Smooth muscle cell (in vitro differentiated cells): ENCODE data around the gene TCHHL1. TPM values are rescaled to one million over a fixed set of nuclear protein-coding genes. Genes with fewer than 3 reads are reported as not detected.

ENCODE experiments used
- DNase-seq: peaks from one replicate; lab custom pipeline; 2025; ENCODE audit not compliant: unreplicated experiment; lab: John Stamatoyannopoulos, UW
- H2AFZ ChIP-seq: fragments of 200-600 bp; sonication (generic); 2 replicates; pipeline ENCODE4 v1.6.0; 2016; ENCODE audit warnings: antibody characterized with exemption, low read depth, mild to moderate bottlenecking
- H3F3A ChIP-seq: fragments of 200-600 bp; sonication (generic); 2 replicates; pipeline ENCODE4 v1.6.0; 2017; ENCODE audit warnings: antibody characterized with exemption, low read depth
- H3K27ac ChIP-seq: fragments of 200-600 bp; sonication (generic); 2 replicates; pipeline ENCODE4 v1.5.1; 2016; ENCODE audit warnings: low read depth, mild to moderate bottlenecking
- H3K27me3 ChIP-seq: fragments of 200-600 bp; sonication (generic); 2 replicates; pipeline ENCODE4 v1.6.1; 2016; ENCODE audit warnings: low read depth, mild to moderate bottlenecking
- H3K36me3 ChIP-seq: fragments of 200-600 bp; sonication (generic); 2 replicates; pipeline ENCODE4 v1.5.1; 2016; ENCODE audit warnings: low read depth
- H3K4me1 ChIP-seq: fragments of 200-600 bp; sonication (generic); 2 replicates; pipeline ENCODE4 v1.5.1; 2016; ENCODE audit warnings: low read depth
- H3K4me2 ChIP-seq: fragments of 200-600 bp; sonication (generic); 2 replicates; pipeline ENCODE4 v1.6.0; 2016; ENCODE audit warnings: mild to moderate bottlenecking
- H3K4me3 ChIP-seq: fragments of 200-600 bp; sonication (generic); 2 replicates; pipeline ENCODE4 v1.5.1; 2016; ENCODE audit warnings: mild to moderate bottlenecking
- H3K79me2 ChIP-seq: fragments of 200-600 bp; sonication (generic); 2 replicates; pipeline ENCODE4 v1.6.0; 2016; ENCODE audit warnings: low read depth, mild to moderate bottlenecking
- H3K9ac ChIP-seq: fragments of 200-600 bp; sonication (generic); 2 replicates; pipeline ENCODE4 v1.6.0; 2016; ENCODE audit warnings: low read depth
- H3K9me3 ChIP-seq: fragments of 200-600 bp; sonication (generic); replicated peaks from 2 replicates; pipeline ENCODE4 v1.5.1; 2016; ENCODE audit warnings: low read depth
- H4K20me1 ChIP-seq: fragments of 200-600 bp; sonication (generic); 2 replicates; pipeline ENCODE4 v1.6.0; 2016; ENCODE audit warnings: low read depth
- WGBS: methylation state at CpG from one replicate; pipeline ENCODE4 v1.1.7; 2016; ENCODE audit warnings: low lambda C conversion rate; 5-methylcytosine and 5-hydroxymethylcytosine counted together
- polyA plus RNA-seq: library from polyadenylated mRNA; unstranded; fragments of >200 nt; fragmentation: Nextera tagmentation; extraction: Ambion mirVana; gene quantifications from 2 replicates; pipeline ENCODE4 v1.2.1, GENCODE V29; 2016
- small RNA-seq: library from RNA; depleted of rRNA; stranded (forward); fragments of <200 nt; gene quantifications from one replicate; pipeline ENCODE3, GENCODE V24; 2014
- total RNA-seq: library from RNA; depleted of rRNA; stranded (reverse); fragments of >200 nt; gene quantifications from 2 replicates; pipeline ENCODE4 v1.2.3, GENCODE V29; 2014
- TF ChIP-seq, protein P1 (sequence below): fragments of 200-600 bp; sonication (generic); IDR thresholded peaks from 2 replicates; pipeline ENCODE4 v1.5.1; 2017; ENCODE audit warnings: borderline replicate concordance, mild to moderate bottlenecking, antibody characterized with exemption; ENCODE audit not compliant: insufficient read depth, poor library complexity, severe bottlenecking

Gene TCHHL1
- total and polyA plus RNA-seq, 2 experiments from 2014 or later, result not detected

- Histone ChIP-seq H4K20me1 (peaks cover 35% of the 10 kb centered on the region), H3K79me2 (peaks cover 42% of the 10 kb centered on the region), H3K4me3 (peak overlapping the region; percentile 71), H3K27ac (peak overlapping the region; percentile 97), H2AFZ (no peak overlapping the region), H3K4me2 (peak overlapping the region; percentile 89), H3K27me3 (no peaks in the 10 kb centered on the region), H3K9ac (peak overlapping the region; percentile 10), H3K9me3 (no peaks in the 10 kb centered on the region), H3K4me1 (peaks cover 8% of the 10 kb centered on the region), H3K36me3 (peaks cover 19% of the 10 kb centered on the region), H3F3A (peaks cover 49% of the 10 kb centered on the region)
- 44% methylated on average over 1 of the region's 1 CpG for WGBS
- DNase-seq, result no peak
- TF ChIP-seq, protein P1, sequence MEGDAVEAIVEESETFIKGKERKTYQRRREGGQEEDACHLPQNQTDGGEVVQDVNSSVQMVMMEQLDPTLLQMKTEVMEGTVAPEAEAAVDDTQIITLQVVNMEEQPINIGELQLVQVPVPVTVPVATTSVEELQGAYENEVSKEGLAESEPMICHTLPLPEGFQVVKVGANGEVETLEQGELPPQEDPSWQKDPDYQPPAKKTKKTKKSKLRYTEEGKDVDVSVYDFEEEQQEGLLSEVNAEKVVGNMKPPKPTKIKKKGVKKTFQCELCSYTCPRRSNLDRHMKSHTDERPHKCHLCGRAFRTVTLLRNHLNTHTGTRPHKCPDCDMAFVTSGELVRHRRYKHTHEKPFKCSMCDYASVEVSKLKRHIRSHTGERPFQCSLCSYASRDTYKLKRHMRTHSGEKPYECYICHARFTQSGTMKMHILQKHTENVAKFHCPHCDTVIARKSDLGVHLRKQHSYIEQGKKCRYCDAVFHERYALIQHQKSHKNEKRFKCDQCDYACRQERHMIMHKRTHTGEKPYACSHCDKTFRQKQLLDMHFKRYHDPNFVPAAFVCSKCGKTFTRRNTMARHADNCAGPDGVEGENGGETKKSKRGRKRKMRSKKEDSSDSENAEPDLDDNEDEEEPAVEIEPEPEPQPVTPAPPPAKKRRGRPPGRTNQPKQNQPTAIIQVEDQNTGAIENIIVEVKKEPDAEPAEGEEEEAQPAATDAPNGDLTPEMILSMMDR, result no peak
These were observed 54.6 kb downstream of the TCHHL1 start for GRCh38 chr1:152034324-152034653.

Small RNA genes within 50 kb of the gene (small RNA-seq; reads per million reads assigned to genes)
- gene SPTLC1P4, result not detected

Other genes starting within 250 kb of the TCHHL1 start
- gene C2CD4D, start 249.2 kb downstream of the TCHHL1 start, total RNA-seq, result not detected in 2 replicates
- 1.2 TPM in 1 of 2 replicates, not detected in the other for gene C2CD4D, start 249.2 kb downstream of the TCHHL1 start, polyA plus RNA-seq
- gene THEM5, start 235.4 kb downstream of the TCHHL1 start, total RNA-seq, result 0.76 and 2.1 TPM in 2 replicates
- gene THEM5, start 235.4 kb downstream of the TCHHL1 start, polyA plus RNA-seq, result 1.0 and 1.3 TPM in 2 replicates
- gene THEM4, start 179.6 kb downstream of the TCHHL1 start, total RNA-seq, result 11.8 and 14.4 TPM in 2 replicates
- 15.9 and 19.0 TPM in 2 replicates for gene THEM4, start 179.6 kb downstream of the TCHHL1 start, polyA plus RNA-seq
- gene S100A10, start 95.2 kb downstream of the TCHHL1 start, total RNA-seq, result 339 and 477 TPM in 2 replicates
- 1,351 and 2,073 TPM in 2 replicates for gene S100A10, start 95.2 kb downstream of the TCHHL1 start, polyA plus RNA-seq
- 990 and 1,481 TPM in 2 replicates for gene S100A11, start 52.1 kb downstream of the TCHHL1 start, total RNA-seq
- 2,824 and 4,054 TPM in 2 replicates for gene S100A11, start 52.1 kb downstream of the TCHHL1 start, polyA plus RNA-seq
- gene TCHH, start 26.4 kb upstream of the TCHHL1 start, total RNA-seq, result not detected in 2 replicates
- not detected in 2 replicates for gene TCHH, start 26.4 kb upstream of the TCHHL1 start, polyA plus RNA-seq
- not detected in 2 replicates for gene RPTN, start 70.2 kb upstream of the TCHHL1 start, total RNA-seq
- gene RPTN, start 70.2 kb upstream of the TCHHL1 start, polyA plus RNA-seq, result not detected in 2 replicates
- not detected in 2 replicates for gene HRNR, start 135.1 kb upstream of the TCHHL1 start, total RNA-seq
- gene HRNR, start 135.1 kb upstream of the TCHHL1 start, polyA plus RNA-seq, result not detected in 2 replicates
- gene FLG, start 236.2 kb upstream of the TCHHL1 start, total RNA-seq, result not detected in 2 replicates
- gene FLG, start 236.2 kb upstream of the TCHHL1 start, polyA plus RNA-seq, result not detected in 2 replicates